HepG2 (cell line): Measurements from ENCODE around the gene BTBD7. TPM values are rescaled to one million over a fixed set of nuclear protein-coding genes. Genes with fewer than 3 reads are reported as not detected.

Experiments
- ATAC-seq: fragments of 200-7000 bp; cut with Tn5 transposase; 3 replicates; pipeline ENCODE4 v1.9.1; 2020; ENCODE audit warnings: mild to moderate bottlenecking, moderate library complexity
- BruUV-seq: library from RNA; stranded (reverse); fragments of 400-500 nt; replicated peaks from 2 replicates; lab custom pipeline; 2021; lab: Mats Ljungman, UMichigan
- CTCF ChIA-PET: fragments of 300-600 bp; formaldehyde crosslinking; extraction: SDS; loops from one replicate; lab custom pipeline; 2021; ENCODE audit warnings: low total read pairs, inconsistent platforms, low intra/inter-chr PET ratio; lab: Yijun Ruan, JAX
- POLR2A ChIA-PET: fragments of 350-600 bp; sonication (Branson Sonifier 250); formaldehyde crosslinking; loops from one replicate; lab custom pipeline; 2020; ENCODE audit warnings: antibody characterized with exemption, inconsistent platforms; lab: Yijun Ruan, JAX
- DNase-seq: peaks from one replicate; pipeline ENCODE4 v3.0.0-alpha.2; 2015; ENCODE audit warnings: low spot score
- FAIRE-seq: peaks from 3 replicates; lab custom pipeline; 2011; peaks lifted over from hg19 to GRCh38; lab: Jason Lieb, UNC
- H2AFZ ChIP-seq: one replicate; pipeline ENCODE4 v1.6.1; 2011; ENCODE audit warnings: low read length, inconsistent platforms
- H3K27ac ChIP-seq: fragments of 300-600 bp; 3 replicates; pipeline ENCODE4 v1.8.0; 2011; ENCODE audit warnings: mixed run types, mild to moderate bottlenecking, mixed read lengths, low read length, inconsistent platforms; ENCODE audit not compliant: insufficient read depth; ENCODE audit errors: extremely low read length
- H3K27me3 ChIP-seq, 2 experiments: fragments of 200-600 bp in 1 of 2; 2 replicates in 1 of 2; 3 replicates in 1 of 2; pipeline versions ENCODE4 v1.6.0 to v1.8.0; 2011; ENCODE audit warnings: low read length in 2 of 2, mild to moderate bottlenecking in 2 of 2, moderate library complexity in 2 of 2, inconsistent platforms in 1 of 2; ENCODE audit not compliant: insufficient read depth in 2 of 2, control insufficient read depth in 1 of 2
- H3K36me3 ChIP-seq, 2 experiments: fragments of 200-600 bp in 1 of 2; replicated peaks in 1 of 2; 2 replicates in 1 of 2; 3 replicates in 1 of 2; pipeline versions ENCODE4 v1.5.1 to v1.8.0; 2011; ENCODE audit warnings: low read length in 2 of 2, inconsistent platforms in 1 of 2; ENCODE audit not compliant: insufficient read depth in 2 of 2, control insufficient read depth in 1 of 2
- H3K4me1 ChIP-seq: 2 replicates; pipeline ENCODE4 v1.5.1; 2012; ENCODE audit warnings: low read length, inconsistent platforms; ENCODE audit not compliant: insufficient read depth
- H3K4me2 ChIP-seq: 2 replicates; pipeline ENCODE4 v1.6.0; 2011; ENCODE audit warnings: low read depth, low read length, inconsistent platforms
- H3K4me3 ChIP-seq, 3 experiments: fragments of 200-600 bp in 1 of 3; sonication (generic), shearing (Covaris generic) in 1 of 3; replicated peaks in 1 of 3; 2 replicates each; pipeline ENCODE4 v1.5.1; 2011 to 2016; ENCODE audit warnings: low read length in 3 of 3, inconsistent platforms in 2 of 3, low read depth in 2 of 3, mild to moderate bottlenecking in 2 of 3, control low read depth in 1 of 3, mixed read lengths in 1 of 3; ENCODE audit not compliant: insufficient read depth in 1 of 3
- H3K79me2 ChIP-seq: one replicate; pipeline ENCODE4 v1.6.1; 2011; ENCODE audit warnings: low read length, inconsistent platforms; ENCODE audit not compliant: insufficient read depth
- H3K9ac ChIP-seq: 2 replicates; pipeline ENCODE4 v1.6.0; 2011; ENCODE audit warnings: mild to moderate bottlenecking, low read depth, low read length, inconsistent platforms; ENCODE audit not compliant: insufficient read depth
- H3K9me3 ChIP-seq: 2 replicates; pipeline ENCODE4 v1.5.1; 2012; ENCODE audit warnings: mild to moderate bottlenecking, low read length
- H4K20me1 ChIP-seq: 2 replicates; pipeline ENCODE4 v1.6.0; 2011; ENCODE audit warnings: inconsistent platforms, mild to moderate bottlenecking, low read length, moderate library complexity; ENCODE audit not compliant: insufficient read depth
- GFI1 ChIP-seq: sonication (generic); formaldehyde crosslinking; IDR thresholded peaks from 2 replicates; pipeline ENCODE4 v1.5.0; 2020; ENCODE audit warnings: missing genetic modification reagents, mild to moderate bottlenecking, borderline replicate concordance
- JARID2 ChIP-seq: sonication (generic); formaldehyde crosslinking; IDR thresholded peaks from 2 replicates; pipeline ENCODE4 v1.8.1; 2023; ENCODE audit warnings: missing genetic modification reagents, inconsistent platforms; ENCODE audit not compliant: insufficient replicate concordance
- PHF8 ChIP-seq: sonication (generic); formaldehyde crosslinking; IDR thresholded peaks from 2 replicates; pipeline ENCODE4 v1.5.0; 2020; ENCODE audit warnings: missing genetic modification reagents
- REXO4 ChIP-seq: sonication (generic); formaldehyde crosslinking; IDR thresholded peaks from 2 replicates; pipeline ENCODE4 v1.8.0; 2022; ENCODE audit warnings: missing genetic modification reagents, mild to moderate bottlenecking, borderline replicate concordance
- RORA ChIP-seq: sonication (generic); formaldehyde crosslinking; IDR thresholded peaks from 2 replicates; pipeline ENCODE4 v1.5.0; 2020; ENCODE audit warnings: mild to moderate bottlenecking, missing genetic modification reagents, moderate library complexity
- SAP130 ChIP-seq: IDR thresholded peaks from 2 replicates; pipeline ENCODE4 v1.6.1; 2016; ENCODE audit warnings: low read depth
- WGBS: methylation state at CpG from one replicate; pipeline ENCODE4 v1.1.6; 2017; ENCODE audit warnings: low lambda C conversion rate; 5-methylcytosine and 5-hydroxymethylcytosine counted together
- in situ Hi-C: cut with HindIII; loops from 2 replicates; pipeline ENCODE4 v1.10.0; 2017; ENCODE audit warnings: low pct_unique_long_range_greater_than_20kb; ENCODE audit not compliant: extremely low pct_ligation_motif_present
- intact Hi-C: fragments of 100-400 bp; cut with micrococcal nuclease; formaldehyde crosslinking; loops from one replicate; pipeline ENCODE4 v1.10.0; 2022; ENCODE audit not compliant: unreplicated experiment
- polyA plus RNA-seq, 8 experiments: library from polyadenylated mRNA; depleted of rRNA in 3 of 8; stranded (reverse) in 7 of 8; unstranded in 1 of 8; fragments of >200 nt; fragmentation: Illumina TruSeq in 4 of 8; extraction: Trizol in 4 of 8; gene quantifications; 2 replicates each; pipeline versions ENCODE4 v1.2.1 to v1.2.3, GENCODE V29; 2011 to 2016; ENCODE audit warnings: low read depth in 4 of 8, missing spikeins in 1 of 8, mixed read lengths in 1 of 8; ENCODE audit not compliant: insufficient read depth in 1 of 8
- total RNA-seq, 5 experiments: library from RNA; depleted of rRNA; stranded (reverse); fragments of >200 nt; fragmentation: Illumina TruSeq; extraction: Trizol; gene quantifications; 2 replicates each; pipeline ENCODE4 v1.2.3, GENCODE V29; 2016; ENCODE audit warnings: low read depth in 1 of 5

BTBD7 gene
- total and polyA plus RNA-seq, 2 of the 13 experiments (the other 11 are each of a cell fraction or from before 2014, with no cell fraction given), result 11.6 to 15.2 TPM

DNA sequence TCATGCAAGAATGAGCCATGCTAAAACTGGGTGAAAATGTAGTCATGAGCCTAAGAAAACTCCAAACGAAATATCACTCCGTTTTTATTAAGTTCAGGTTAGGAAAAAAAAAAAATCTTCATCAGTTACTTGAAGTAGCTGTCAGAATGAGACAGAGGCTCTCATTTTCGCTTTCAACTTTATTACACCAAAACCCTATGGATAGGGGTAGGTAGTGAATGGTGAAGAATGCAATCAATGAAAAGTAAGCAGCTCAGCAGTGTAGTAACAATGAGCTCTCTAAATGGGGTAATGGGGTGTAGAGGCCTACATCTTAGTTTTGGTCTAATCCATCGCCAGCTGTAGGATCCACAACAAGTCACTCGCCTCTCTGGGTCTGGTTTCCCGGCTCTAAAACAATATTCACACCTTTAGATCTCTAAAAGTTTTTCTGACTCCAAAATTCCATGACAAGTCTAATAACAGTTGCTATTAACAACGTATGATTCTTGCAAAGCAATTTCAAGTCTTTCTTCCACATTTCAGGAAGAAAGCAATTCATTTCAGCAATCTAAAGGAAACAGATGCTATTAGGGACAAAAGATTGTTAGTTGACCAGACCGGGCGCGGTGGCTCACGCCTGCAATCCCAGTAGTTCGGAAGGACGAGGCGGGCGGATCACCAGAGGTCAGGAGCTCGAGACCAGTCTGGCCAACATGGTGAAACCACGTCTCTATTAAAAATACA is 1.7 kb downstream of the BTBD7 start:
- no peaks in the 10 kb centered on the region for H3K9me3 ChIP-seq
- no peaks in the 10 kb centered on the region; a peak in 1 of 5 replicates for H3K27me3 ChIP-seq
- no TSS peak for BruUV-seq
- H2AFZ ChIP-seq, result no peak overlapping the region
- 11% methylated on average over 17 of the region's 17 CpGs for WGBS
- H3K4me1 ChIP-seq, result peaks cover 55% of the 10 kb centered on the region
- peaks cover 64% of the 10 kb centered on the region for H3K79me2 ChIP-seq
- peaks cover 21% of the 10 kb centered on the region for H4K20me1 ChIP-seq
- ChIA-PET CTCF (no interaction called here), POLR2A (interaction anchor here (1.2 to 2.1 kb wide), 2 partner anchors 14 to 124 kb away, joined by 3 to 8 read pairs; partner anchors contain the start of genes GON7 and UBR7)
- peak overlapping the region; percentile 83 for H3K4me2 ChIP-seq
- in situ Hi-C loops, result no loop called here
- DNase-seq (no peak), ATAC-seq (no peak), FAIRE-seq (peak; percentile 42)
- H3K27ac ChIP-seq, result peak overlapping the region; percentile 56
- no peaks in the 10 kb centered on the region for H3K36me3 ChIP-seq
- H3K9ac ChIP-seq, result peak overlapping the region; percentile 87; the same call in 1 of the 2 replicates
- H3K4me3 ChIP-seq, result peak overlapping the region; percentile 77 to 81 (median 79)
- TF ChIP-seq SAP130 (0 out of 2 replicates have a peak, but pooled peaks have one; percentile 7), PHF8 (0 out of 2 replicates have a peak, but pooled peaks have one; percentile 11), JARID2 (CRISPR knock-in tag) (no peak)
- intact Hi-C loops, result loop anchor here (5.0 to 10.0 kb wide), 2 partner anchors 46 to 124 kb away; partner anchors contain the start of genes GON7 and UBR7

DNA sequence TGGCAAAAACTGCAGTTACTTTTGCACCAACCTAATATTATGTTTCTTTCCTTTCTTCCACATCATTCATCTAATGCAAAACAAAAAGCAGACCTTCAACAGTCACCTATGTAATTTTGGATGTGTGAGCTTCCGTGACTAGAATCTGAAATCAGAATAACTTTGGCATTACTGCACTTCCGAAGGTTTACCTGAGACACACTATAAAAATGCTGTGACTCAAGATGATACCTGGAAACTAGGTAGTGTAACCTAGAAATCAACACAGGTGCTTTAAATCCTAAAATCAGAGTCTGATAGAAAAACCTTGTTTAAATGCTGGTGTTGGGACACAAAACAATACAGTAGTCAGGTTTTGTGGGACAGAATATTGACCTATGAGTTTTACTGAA is 2.2 kb downstream of the BTBD7 start:
- H4K20me1 ChIP-seq, result peaks cover 23% of the 10 kb centered on the region
- no peaks in the 10 kb centered on the region for H3K36me3 ChIP-seq
- no peaks in the 10 kb centered on the region; a peak in 1 of 5 replicates for H3K27me3 ChIP-seq
- 45% methylated on average over 2 of the region's 2 CpGs for WGBS
- no peak for DNase-seq
- H2AFZ ChIP-seq, result no peak overlapping the region
- H3K27ac ChIP-seq, result peak overlapping the region; percentile 56
- H3K9me3 ChIP-seq, result no peaks in the 10 kb centered on the region
- in situ Hi-C loops, result no loop called here
- peaks cover 70% of the 10 kb centered on the region for H3K79me2 ChIP-seq
- no TSS peak for BruUV-seq
- H3K4me1 ChIP-seq, result peaks cover 55% of the 10 kb centered on the region
- ChIA-PET POLR2A (interaction anchor here (1.2 to 2.1 kb wide), 2 partner anchors 13 to 124 kb away, joined by 3 to 8 read pairs; partner anchors contain the start of genes GON7 and UBR7), CTCF (no interaction called here)
- TF ChIP-seq GFI1 (CRISPR knock-in tag) (no peak), RORA (CRISPR knock-in tag) (no peak), REXO4 (CRISPR knock-in tag) (no peak)
- H3K4me3 ChIP-seq, result peak overlapping the region; percentile 33 to 79 (median 77); a peak in 5 of 6 replicates
- peak overlapping the region; percentile 87; the same call in 1 of the 2 replicates for H3K9ac ChIP-seq
- FAIRE-seq, result peak; percentile 12
- intact Hi-C loops, result loop anchor here (5.0 to 10.0 kb wide), 2 partner anchors 46 to 123 kb away; partner anchors contain the start of genes GON7 and UBR7
- no peak for ATAC-seq
- H3K4me2 ChIP-seq, result peak overlapping the region; percentile 83
